ENCODE data around the gene ETV6. TPM values are rescaled to one million over a fixed set of nuclear protein-coding genes. Genes with fewer than 3 reads are reported as not detected.

The ETV6 gene
- polyA plus RNA-seq, 1 donor (not counting 4 experiments of a cell fraction or from before 2014, with no cell fraction given), result 5.3 TPM

DNA sequence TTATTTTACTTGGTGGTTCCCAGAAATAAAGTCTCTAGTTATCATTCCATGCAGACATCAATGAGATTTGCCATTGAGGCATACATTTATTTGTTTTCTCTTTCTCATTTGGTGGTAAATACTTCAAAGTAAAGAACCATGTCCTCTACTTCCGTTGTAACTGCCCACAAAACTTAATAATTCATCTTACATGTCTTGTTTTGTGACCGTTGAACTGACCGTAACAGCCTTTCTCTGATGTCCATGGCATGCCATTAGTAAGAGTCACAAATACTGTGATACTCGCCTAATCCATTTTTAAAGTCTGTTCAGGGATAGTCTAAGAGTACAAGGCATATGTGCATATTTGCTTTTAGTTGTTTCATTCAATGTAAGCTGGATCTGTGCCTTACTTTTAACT lies 145.3 kb downstream of the ETV6 start:
- no peak overlapping the region for H3K4me3 ChIP-seq (ENCODE audit: control insufficient read depth in 2 of 3, extremely low read depth in 1 of 3, insufficient read depth in 2 of 3, low read depth in 1 of 3, low read length in 3 of 3)
- H3K9me1 ChIP-seq (ENCODE audit: control insufficient read depth, extremely low read depth, insufficient read depth, low read length), result no peaks in the 10 kb centered on the region
- H3K79me2 ChIP-seq (ENCODE audit: control insufficient read depth, insufficient read depth, low read length), result no peaks in the 10 kb centered on the region
- dilution Hi-C loops (cut with MboI; ENCODE audit: extremely low pct_ligation_motif_present, low sequenced_read_pairs), result no loop called here
- peaks cover 25% of the 10 kb centered on the region for H3K4me1 ChIP-seq (ENCODE audit: control insufficient read depth, extremely low read depth, insufficient read depth, low read length)
- DNase-seq (ENCODE audit: low read depth, low spot score), result no peak
- H3K36me3 ChIP-seq (ENCODE audit: control insufficient read depth in 2 of 2, extremely low read depth in 1 of 2, insufficient read depth in 2 of 2, low read length in 2 of 2), result no peaks in the 10 kb centered on the region
- H3K9me3 ChIP-seq (ENCODE audit: control insufficient read depth, low read depth, low read length), result no peaks in the 10 kb centered on the region
- TF ChIP-seq CTCF (optimal IDR thresholded peaks at IDR 0.05 in 1 of 3, IDR thresholded peaks at IDR 0.05 in 1 of 3, conservative IDR thresholded peaks at IDR 0.05 in 1 of 3; ENCODE audit: extremely low read depth in 1 of 3, insufficient read depth in 2 of 3, low read length in 3 of 3) (no peak), EZH2 (IDR thresholded peaks at IDR 0.05; ENCODE audit: low read length) (no peak)
- H3K9ac ChIP-seq (ENCODE audit: control insufficient read depth, extremely low read depth, insufficient read depth, low read length), result no peak overlapping the region
- H2AFZ ChIP-seq (ENCODE audit: control insufficient read depth, low read length), result no peak overlapping the region
- no peaks in the 10 kb centered on the region for H3K27me3 ChIP-seq (ENCODE audit: control insufficient read depth, extremely low read depth, insufficient read depth, low read length)
- no peak overlapping the region for H3K27ac ChIP-seq (ENCODE audit: control insufficient read depth, insufficient read depth, low read length)
- no peaks in the 10 kb centered on the region for H4K20me1 ChIP-seq (ENCODE audit: control insufficient read depth, extremely low read depth, insufficient read depth, low read length)
- H3K4me2 ChIP-seq (ENCODE audit: control insufficient read depth, extremely low read depth, insufficient read depth, low read depth, low read length), result no peak overlapping the region
- FAIRE-seq, result no peak

DNA sequence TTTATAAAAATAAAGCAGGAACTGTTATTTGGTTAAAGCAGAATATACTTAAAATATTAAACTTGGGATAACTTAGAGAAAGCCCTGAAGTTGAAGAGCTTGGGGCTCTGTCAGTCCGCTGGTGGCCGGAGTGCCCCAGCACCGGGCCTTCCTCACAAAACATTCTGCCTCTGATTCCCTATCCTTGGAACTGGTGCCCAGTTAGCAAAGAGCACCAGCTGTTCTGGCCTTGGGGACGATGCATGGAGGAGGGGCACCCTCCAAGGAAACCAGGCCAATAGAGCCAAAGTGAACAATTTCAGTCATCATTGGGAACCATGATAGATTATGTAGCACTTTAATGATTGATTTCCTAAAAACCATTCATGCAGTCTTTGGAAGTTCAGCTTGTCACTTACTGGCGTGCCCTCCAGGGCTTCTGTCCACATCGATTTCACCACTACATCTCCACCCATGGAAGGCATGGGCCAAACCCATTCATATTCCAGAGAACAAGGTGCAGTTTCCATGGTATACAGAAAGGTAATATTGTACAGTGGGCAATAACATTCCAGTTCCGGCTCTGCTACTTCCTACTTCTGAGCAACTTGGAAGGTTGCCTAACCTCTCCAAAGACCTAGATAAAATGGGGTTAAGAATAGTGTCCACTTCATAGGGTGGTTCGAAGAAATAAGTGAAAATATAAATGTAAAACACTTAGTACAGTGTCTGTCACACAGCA lies 145.9 kb downstream of the ETV6 start:
- Histone ChIP-seq H3K27ac (ENCODE audit: control insufficient read depth, insufficient read depth, low read length) (peak overlapping the region; percentile 77), H3K4me1 (ENCODE audit: control insufficient read depth, extremely low read depth, insufficient read depth, low read length) (peaks cover 25% of the 10 kb centered on the region), H4K20me1 (ENCODE audit: control insufficient read depth, extremely low read depth, insufficient read depth, low read length) (no peaks in the 10 kb centered on the region), H3K4me2 (ENCODE audit: control insufficient read depth, extremely low read depth, insufficient read depth, low read depth, low read length) (peak overlapping the region; percentile 79), H3K27me3 (ENCODE audit: control insufficient read depth, extremely low read depth, insufficient read depth, low read length) (no peaks in the 10 kb centered on the region), H3K4me3 (ENCODE audit: control insufficient read depth in 2 of 3, extremely low read depth in 1 of 3, insufficient read depth in 2 of 3, low read depth in 1 of 3, low read length in 3 of 3) (peak overlapping the region in 1 of 3 experiments; percentile 30), H3K36me3 (ENCODE audit: control insufficient read depth in 2 of 2, extremely low read depth in 1 of 2, insufficient read depth in 2 of 2, low read length in 2 of 2) (no peaks in the 10 kb centered on the region), H3K79me2 (ENCODE audit: control insufficient read depth, insufficient read depth, low read length) (no peaks in the 10 kb centered on the region), H2AFZ (ENCODE audit: control insufficient read depth, low read length) (peak overlapping the region; percentile 28), H3K9ac (ENCODE audit: control insufficient read depth, extremely low read depth, insufficient read depth, low read length) (peak overlapping the region; percentile 55), H3K9me1 (ENCODE audit: control insufficient read depth, extremely low read depth, insufficient read depth, low read length) (no peaks in the 10 kb centered on the region), H3K9me3 (ENCODE audit: control insufficient read depth, low read depth, low read length) (no peaks in the 10 kb centered on the region)
- TF ChIP-seq CTCF (optimal IDR thresholded peaks at IDR 0.05 in 1 of 3, IDR thresholded peaks at IDR 0.05 in 1 of 3, conservative IDR thresholded peaks at IDR 0.05 in 1 of 3; ENCODE audit: extremely low read depth in 1 of 3, insufficient read depth in 2 of 3, low read length in 3 of 3), result no peak
- TF ChIP-seq EZH2 (IDR thresholded peaks at IDR 0.05; ENCODE audit: low read length), result no peak
- FAIRE-seq, result no peak
- no peak for DNase-seq (ENCODE audit: low read depth, low spot score)
- dilution Hi-C loops (cut with MboI; ENCODE audit: extremely low pct_ligation_motif_present, low sequenced_read_pairs), result no loop called here
